ENCODE data around the gene C11orf91. TPM values are rescaled to one million over a fixed set of nuclear protein-coding genes. Genes with fewer than 3 reads are reported as not detected.

Gene C11orf91
- total RNA-seq, 4 donors from 2014 or later, result not detected

DNA sequence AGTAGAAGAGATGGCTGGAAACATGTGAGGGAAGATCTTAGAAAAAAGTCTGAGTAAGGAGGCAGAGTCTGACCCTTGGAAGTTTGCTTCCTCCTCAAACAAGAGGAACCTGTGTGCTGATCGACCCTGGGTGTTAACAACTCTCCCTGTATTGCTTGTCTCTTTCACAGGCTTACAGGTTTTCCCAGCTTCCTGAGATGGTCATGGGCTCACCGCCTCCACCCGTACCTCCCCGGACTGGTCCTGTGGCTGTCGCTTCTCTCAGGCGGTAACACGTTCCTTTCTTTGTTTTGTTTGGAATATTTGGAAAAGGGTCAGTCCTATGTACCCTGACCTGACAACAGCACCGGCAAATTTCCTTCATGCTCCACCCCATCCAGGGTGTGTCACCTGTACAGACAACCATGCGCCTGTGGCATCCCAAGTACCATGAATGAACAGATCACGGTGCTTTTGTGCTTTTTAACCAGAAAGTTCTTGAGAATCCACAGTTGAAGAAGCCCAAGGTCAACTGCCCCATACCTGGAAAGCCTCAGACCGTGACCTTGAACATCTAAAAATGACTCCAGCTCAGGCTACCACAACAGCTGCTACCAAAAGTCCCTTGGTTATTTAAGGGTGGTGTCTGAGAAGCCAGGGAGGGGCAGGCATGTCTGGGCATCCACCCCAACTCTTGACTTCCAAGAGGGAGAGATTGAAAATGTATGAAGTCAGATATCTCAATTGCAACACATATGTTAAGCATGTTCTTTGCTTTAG lies 44.6 kb downstream of the C11orf91 start:
- peaks cover 0 to 2% (median 0%) of the 10 kb centered on the region in 3 donors for H3K36me3 ChIP-seq
- H3K27ac ChIP-seq, result no peak overlapping the region
- DNase-seq (ENCODE audit: low spot score in 2 of 2), result no peak
- 93 to 95% methylated on average over 11 of the region's 11 CpGs for WGBS, 2 donors
- TF ChIP-seq POLR2A (IDR thresholded peaks at IDR 0.05) (no peak), EP300 (IDR thresholded peaks at IDR 0.05) (no peak)
- TF ChIP-seq, protein P1, sequence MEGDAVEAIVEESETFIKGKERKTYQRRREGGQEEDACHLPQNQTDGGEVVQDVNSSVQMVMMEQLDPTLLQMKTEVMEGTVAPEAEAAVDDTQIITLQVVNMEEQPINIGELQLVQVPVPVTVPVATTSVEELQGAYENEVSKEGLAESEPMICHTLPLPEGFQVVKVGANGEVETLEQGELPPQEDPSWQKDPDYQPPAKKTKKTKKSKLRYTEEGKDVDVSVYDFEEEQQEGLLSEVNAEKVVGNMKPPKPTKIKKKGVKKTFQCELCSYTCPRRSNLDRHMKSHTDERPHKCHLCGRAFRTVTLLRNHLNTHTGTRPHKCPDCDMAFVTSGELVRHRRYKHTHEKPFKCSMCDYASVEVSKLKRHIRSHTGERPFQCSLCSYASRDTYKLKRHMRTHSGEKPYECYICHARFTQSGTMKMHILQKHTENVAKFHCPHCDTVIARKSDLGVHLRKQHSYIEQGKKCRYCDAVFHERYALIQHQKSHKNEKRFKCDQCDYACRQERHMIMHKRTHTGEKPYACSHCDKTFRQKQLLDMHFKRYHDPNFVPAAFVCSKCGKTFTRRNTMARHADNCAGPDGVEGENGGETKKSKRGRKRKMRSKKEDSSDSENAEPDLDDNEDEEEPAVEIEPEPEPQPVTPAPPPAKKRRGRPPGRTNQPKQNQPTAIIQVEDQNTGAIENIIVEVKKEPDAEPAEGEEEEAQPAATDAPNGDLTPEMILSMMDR (IDR thresholded peaks at IDR 0.05), result no peak
- peaks cover 0 to 8% (median 0%) of the 10 kb centered on the region in 4 donors for H3K4me1 ChIP-seq
- no peaks in the 10 kb centered on the region for H3K9me3 ChIP-seq
- no peaks in the 10 kb centered on the region for H3K27me3 ChIP-seq
- H3K4me3 ChIP-seq, result no peak overlapping the region

DNA sequence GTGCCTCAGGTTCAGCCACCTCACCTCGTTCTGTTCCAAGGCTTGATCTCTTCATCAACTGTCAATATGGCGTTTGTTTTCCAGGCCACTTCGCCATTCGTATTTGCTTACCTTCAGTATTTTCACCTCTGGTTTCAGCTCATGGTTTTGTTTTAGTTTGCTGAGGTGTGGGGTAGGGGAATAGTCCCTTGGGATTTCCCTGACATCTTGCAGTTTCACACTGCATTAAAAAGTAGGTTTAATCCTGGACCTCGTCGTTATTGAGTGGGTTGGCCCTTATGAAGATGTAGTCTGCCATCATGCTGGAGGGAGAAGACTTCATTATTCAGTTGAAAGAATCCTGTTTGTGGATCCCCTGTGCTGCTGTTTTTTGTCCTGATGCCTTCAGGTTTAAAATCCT lies 46.0 kb downstream of the C11orf91 start:
- Histone ChIP-seq H3K27ac (no peak overlapping the region), H3K27me3 (no peaks in the 10 kb centered on the region), H3K36me3 (no peaks in the 10 kb centered on the region), H3K4me1 (peaks cover 0 to 8% (median 0%) of the 10 kb centered on the region in 4 donors), H3K4me3 (no peak overlapping the region), H3K9me3 (no peaks in the 10 kb centered on the region)
- 93 to 96% methylated on average over 6 of the region's 6 CpGs for WGBS, 2 donors
- TF ChIP-seq EP300 (IDR thresholded peaks at IDR 0.05), result no peak
- no peak for DNase-seq (ENCODE audit: low spot score in 2 of 2)

DNA sequence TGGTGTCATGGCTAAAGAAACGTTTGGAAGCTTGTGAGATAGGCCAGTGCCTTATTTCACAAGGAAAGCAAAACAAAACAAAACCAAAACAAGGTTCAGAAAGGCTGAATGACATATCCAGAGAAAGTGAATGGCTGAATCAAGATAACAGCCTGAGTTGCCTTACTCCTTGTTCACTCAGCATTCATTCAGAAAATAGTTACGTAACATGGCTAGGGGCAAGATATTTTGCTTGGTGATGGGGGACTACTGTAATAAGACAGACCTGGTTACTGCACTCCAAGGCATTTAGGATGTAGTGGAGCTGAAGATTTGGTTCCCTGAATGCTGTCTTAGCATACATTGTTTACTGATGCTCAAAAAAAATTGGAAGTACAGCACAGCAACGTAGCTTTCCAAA lies 47.7 kb downstream of the C11orf91 start:
- no peaks in the 10 kb centered on the region for H3K36me3 ChIP-seq
- WGBS, 2 donors, result 61 to 69% methylated on average over 3 of the region's 3 CpGs
- no peaks in the 10 kb centered on the region for H3K27me3 ChIP-seq
- H3K27ac ChIP-seq, result no peak overlapping the region
- H3K4me3 ChIP-seq, result no peak overlapping the region
- H3K4me1 ChIP-seq, result peaks cover 0 to 8% (median 0%) of the 10 kb centered on the region in 4 donors
- no peak for DNase-seq (ENCODE audit: low spot score in 2 of 2)
- TF ChIP-seq POLR2A (IDR thresholded peaks at IDR 0.05), result no peak
- TF ChIP-seq, protein P1 (IDR thresholded peaks at IDR 0.05), result no peak
- no peak for TF ChIP-seq EP300 (IDR thresholded peaks at IDR 0.05)
- no peaks in the 10 kb centered on the region for H3K9me3 ChIP-seq

DNA sequence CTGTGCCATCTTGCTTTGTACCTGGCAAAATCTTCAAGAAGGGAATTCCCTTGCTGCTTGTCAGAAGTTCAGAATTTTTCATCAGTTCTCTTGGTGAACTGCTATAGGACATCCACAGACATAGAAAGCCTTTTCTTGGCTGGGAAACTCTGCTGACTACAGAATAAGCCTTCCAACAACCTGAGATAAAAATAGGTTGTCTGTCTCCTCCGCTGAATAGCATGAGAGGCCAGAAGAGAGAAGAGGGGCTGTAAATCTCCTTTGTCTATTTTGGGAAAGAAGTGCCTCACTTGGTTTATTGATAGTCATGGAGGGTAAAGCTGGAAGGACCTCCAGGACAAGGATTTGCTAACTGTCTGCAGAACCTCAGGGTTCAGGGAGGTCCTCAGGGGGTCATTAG lies 48.2 kb downstream of the C11orf91 start:
- H3K27me3 ChIP-seq, result no peaks in the 10 kb centered on the region
- H3K4me3 ChIP-seq, result no peak overlapping the region
- TF ChIP-seq POLR2A (IDR thresholded peaks at IDR 0.05), result no peak
- no peak for DNase-seq (ENCODE audit: low spot score in 2 of 2)
- no peaks in the 10 kb centered on the region for H3K9me3 ChIP-seq
- H3K36me3 ChIP-seq, result no peaks in the 10 kb centered on the region
- peaks cover 0 to 8% (median 0%) of the 10 kb centered on the region in 4 donors for H3K4me1 ChIP-seq
- no peak overlapping the region for H3K27ac ChIP-seq
- 48 to 67% methylated on average over 1 of the region's 1 CpG for WGBS, 2 donors

DNA sequence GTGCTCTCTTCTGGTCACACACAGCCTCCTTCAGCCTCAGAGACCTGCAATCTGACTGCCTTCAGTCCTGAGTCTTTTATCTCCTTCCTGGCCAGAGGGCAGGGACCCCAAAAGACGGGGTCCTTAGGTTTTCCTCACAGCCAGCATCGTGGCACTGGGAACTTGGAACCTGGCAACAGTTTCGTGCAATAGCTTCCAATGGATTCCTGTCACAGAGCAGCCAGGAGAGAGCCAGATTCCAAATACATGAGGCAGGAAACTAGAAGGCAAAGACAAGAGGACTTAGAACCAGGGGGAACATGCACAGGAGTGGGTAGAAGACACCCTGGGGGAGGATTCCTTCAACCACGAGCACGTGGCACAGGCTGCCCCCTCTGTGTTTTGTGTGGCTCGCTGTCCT lies 48.6 kb downstream of the C11orf91 start:
- DNase-seq (ENCODE audit: low spot score in 2 of 2), result no peak
- no peaks in the 10 kb centered on the region for H3K9me3 ChIP-seq
- peaks cover 0 to 8% (median 0%) of the 10 kb centered on the region in 4 donors for H3K4me1 ChIP-seq
- TF ChIP-seq POLR2A (IDR thresholded peaks at IDR 0.05) (no peak), EP300 (IDR thresholded peaks at IDR 0.05) (no peak)
- TF ChIP-seq, protein P1 (IDR thresholded peaks at IDR 0.05), result no peak
- no peaks in the 10 kb centered on the region for H3K27me3 ChIP-seq
- H3K4me3 ChIP-seq, result no peak overlapping the region
- no peak overlapping the region for H3K27ac ChIP-seq
- no peaks in the 10 kb centered on the region for H3K36me3 ChIP-seq
- WGBS, 2 donors, result 46 to 48% methylated on average over 6 of the region's 6 CpGs

DNA sequence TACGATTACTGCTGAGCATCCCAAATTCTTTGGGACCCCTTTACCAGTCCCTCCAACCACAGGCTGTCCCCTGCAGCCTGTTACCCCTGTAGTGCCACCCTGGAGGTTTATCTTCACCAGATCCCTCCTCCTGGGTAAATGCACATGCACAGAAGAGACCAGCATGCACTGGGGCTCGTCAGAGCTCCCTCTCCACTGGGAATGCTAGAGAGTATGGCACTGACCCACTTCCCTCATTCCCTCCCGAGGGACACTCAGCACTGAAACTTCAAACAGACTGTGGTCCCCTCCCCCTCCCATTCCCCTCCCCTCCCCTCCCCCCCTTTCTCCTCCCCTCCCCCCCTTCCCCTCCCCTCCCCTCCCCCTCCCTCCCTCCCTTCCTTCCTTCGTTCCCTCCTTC lies 49.1 kb downstream of the C11orf91 start:
- H3K27ac ChIP-seq, result no peak overlapping the region
- TF ChIP-seq EP300 (IDR thresholded peaks at IDR 0.05), result no peak
- WGBS, 2 donors, result 43 to 52% methylated on average over 4 of the region's 4 CpGs

More for the DNA sequence above, 49.1 kb downstream of the C11orf91 start:
- Histone ChIP-seq H3K9me3 (no peaks in the 10 kb centered on the region), H3K4me1 (peaks cover 0 to 8% (median 0%) of the 10 kb centered on the region in 4 donors), H3K36me3 (no peaks in the 10 kb centered on the region), H3K4me3 (no peak overlapping the region), H3K27me3 (no peaks in the 10 kb centered on the region)
- DNase-seq (ENCODE audit: low spot score in 2 of 2), result no peak
